SK-N-SH treated with all-trans-retinoic acid at 6 μM for 48 hours (cell line): Measurements from ENCODE around the gene PCDHGA9.

Experiments
- ARNTL ChIP-seq: fragments of 450-650 bp; formaldehyde crosslinking; IDR thresholded peaks from 2 replicates; pipeline ENCODE4 v1.5.0; 2020; ENCODE audit warnings: low read depth, mild to moderate bottlenecking, moderate library complexity, borderline replicate concordance
- CREB5 ChIP-seq: fragments of 250-450 bp; sonication (Bioruptor Pico); IDR thresholded peaks from 2 replicates; pipeline ENCODE4 v1.5.1; 2020; ENCODE audit warnings: low read depth, mild to moderate bottlenecking, moderate library complexity
- CSDC2 ChIP-seq: fragments of 250-450 bp; sonication (Bioruptor Pico); IDR thresholded peaks from 2 replicates; pipeline ENCODE4 v1.5.0; 2020; ENCODE audit warnings: mild to moderate bottlenecking, moderate library complexity
- GLIS3 ChIP-seq: fragments of 250-450 bp; sonication (Bioruptor Pico); IDR thresholded peaks from 2 replicates; pipeline ENCODE4 v1.5.0; 2020; ENCODE audit warnings: mild to moderate bottlenecking, moderate library complexity
- ISL1 ChIP-seq: fragments of 250-450 bp; sonication (Bioruptor Pico); IDR thresholded peaks from 2 replicates; pipeline ENCODE4 v2.1.2; 2022; ENCODE audit warnings: mild to moderate bottlenecking, moderate library complexity
- RARB ChIP-seq: fragments of 250-450 bp; sonication (Bioruptor Pico); IDR thresholded peaks from 2 replicates; pipeline ENCODE4 v1.8.0; 2021; ENCODE audit warnings: mild to moderate bottlenecking, moderate library complexity
- ZFP3 ChIP-seq: fragments of 250-450 bp; sonication (Bioruptor Pico); IDR thresholded peaks from 2 replicates; pipeline ENCODE4 v1.5.0; 2020; ENCODE audit warnings: mild to moderate bottlenecking, moderate library complexity
- ZFP30 ChIP-seq: fragments of 450-650 bp; formaldehyde crosslinking; IDR thresholded peaks from 2 replicates; pipeline ENCODE4 v1.5.0; 2022; ENCODE audit warnings: mild to moderate bottlenecking, moderate library complexity
- ZNF565 ChIP-seq: fragments of 450-650 bp; formaldehyde crosslinking; conservative IDR thresholded peaks from 2 replicates; pipeline ENCODE4 v1.5.0; 2020; ENCODE audit warnings: low read depth, mild to moderate bottlenecking, moderate library complexity
- TF ChIP-seq, protein P1 (sequence below): fragments of 250-450 bp; sonication (Bioruptor Pico); IDR thresholded peaks from 2 replicates; pipeline ENCODE4 v1.8.0; 2021; ENCODE audit warnings: low read depth, mild to moderate bottlenecking, moderate library complexity, borderline replicate concordance
- TF ChIP-seq, protein P2 (sequence below): fragments of 250-450 bp; sonication (Bioruptor Pico); IDR thresholded peaks from 2 replicates; pipeline ENCODE4 v1.5.0; 2020; ENCODE audit warnings: mild to moderate bottlenecking, moderate library complexity

DNA sequence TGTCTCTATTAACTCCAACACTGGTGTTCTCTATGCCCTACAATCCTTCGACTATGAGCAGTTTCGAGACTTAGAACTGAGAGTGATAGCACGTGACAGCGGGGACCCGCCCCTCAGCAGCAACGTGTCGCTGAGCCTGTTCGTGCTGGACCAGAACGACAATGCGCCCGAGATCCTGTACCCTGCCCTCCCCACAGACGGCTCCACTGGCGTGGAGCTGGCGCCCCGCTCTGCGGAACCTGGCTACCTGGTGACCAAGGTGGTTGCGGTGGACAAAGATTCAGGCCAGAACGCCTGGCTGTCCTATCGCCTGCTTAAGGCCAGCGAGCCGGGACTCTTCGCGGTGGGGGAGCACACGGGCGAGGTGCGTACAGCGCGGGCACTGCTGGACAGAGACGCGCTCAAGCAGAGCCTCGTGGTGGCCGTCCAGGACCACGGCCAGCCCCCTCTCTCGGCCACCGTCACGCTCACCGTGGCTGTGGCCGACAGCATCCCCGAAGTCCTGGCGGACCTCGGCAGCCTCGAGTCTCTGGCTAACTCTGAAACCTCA is 20.2 kb downstream of the PCDHGA9 start:
- TF ChIP-seq ZFP3 (CRISPR knock-in tag) (no peak), ISL1 (no peak), ZFP30 (CRISPR knock-in tag) (no peak), ZNF565 (no peak), RARB (CRISPR knock-in tag) (no peak), CSDC2 (CRISPR knock-in tag) (no peak), ARNTL (CRISPR knock-in tag) (no peak), GLIS3 (CRISPR knock-in tag) (no peak), CREB5 (CRISPR knock-in tag) (no peak)
- TF ChIP-seq, protein P1, sequence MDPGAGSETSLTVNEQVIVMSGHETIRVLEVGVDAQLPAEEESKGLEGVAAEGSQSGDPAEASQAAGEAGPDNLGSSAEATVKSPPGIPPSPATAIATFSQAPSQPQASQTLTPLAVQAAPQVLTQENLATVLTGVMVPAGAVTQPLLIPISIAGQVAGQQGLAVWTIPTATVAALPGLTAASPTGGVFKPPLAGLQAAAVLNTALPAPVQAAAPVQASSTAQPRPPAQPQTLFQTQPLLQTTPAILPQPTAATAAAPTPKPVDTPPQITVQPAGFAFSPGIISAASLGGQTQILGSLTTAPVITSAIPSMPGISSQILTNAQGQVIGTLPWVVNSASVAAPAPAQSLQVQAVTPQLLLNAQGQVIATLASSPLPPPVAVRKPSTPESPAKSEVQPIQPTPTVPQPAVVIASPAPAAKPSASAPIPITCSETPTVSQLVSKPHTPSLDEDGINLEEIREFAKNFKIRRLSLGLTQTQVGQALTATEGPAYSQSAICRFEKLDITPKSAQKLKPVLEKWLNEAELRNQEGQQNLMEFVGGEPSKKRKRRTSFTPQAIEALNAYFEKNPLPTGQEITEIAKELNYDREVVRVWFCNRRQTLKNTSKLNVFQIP (CRISPR knock-in tag) = no peak
- TF ChIP-seq, protein P2, sequence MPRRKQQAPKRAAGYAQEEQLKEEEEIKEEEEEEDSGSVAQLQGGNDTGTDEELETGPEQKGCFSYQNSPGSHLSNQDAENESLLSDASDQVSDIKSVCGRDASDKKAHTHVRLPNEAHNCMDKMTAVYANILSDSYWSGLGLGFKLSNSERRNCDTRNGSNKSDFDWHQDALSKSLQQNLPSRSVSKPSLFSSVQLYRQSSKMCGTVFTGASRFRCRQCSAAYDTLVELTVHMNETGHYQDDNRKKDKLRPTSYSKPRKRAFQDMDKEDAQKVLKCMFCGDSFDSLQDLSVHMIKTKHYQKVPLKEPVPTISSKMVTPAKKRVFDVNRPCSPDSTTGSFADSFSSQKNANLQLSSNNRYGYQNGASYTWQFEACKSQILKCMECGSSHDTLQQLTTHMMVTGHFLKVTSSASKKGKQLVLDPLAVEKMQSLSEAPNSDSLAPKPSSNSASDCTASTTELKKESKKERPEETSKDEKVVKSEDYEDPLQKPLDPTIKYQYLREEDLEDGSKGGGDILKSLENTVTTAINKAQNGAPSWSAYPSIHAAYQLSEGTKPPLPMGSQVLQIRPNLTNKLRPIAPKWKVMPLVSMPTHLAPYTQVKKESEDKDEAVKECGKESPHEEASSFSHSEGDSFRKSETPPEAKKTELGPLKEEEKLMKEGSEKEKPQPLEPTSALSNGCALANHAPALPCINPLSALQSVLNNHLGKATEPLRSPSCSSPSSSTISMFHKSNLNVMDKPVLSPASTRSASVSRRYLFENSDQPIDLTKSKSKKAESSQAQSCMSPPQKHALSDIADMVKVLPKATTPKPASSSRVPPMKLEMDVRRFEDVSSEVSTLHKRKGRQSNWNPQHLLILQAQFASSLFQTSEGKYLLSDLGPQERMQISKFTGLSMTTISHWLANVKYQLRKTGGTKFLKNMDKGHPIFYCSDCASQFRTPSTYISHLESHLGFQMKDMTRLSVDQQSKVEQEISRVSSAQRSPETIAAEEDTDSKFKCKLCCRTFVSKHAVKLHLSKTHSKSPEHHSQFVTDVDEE = no peak
